GM23338 (cell line): ENCODE data around the gene FFAR2. TPM values are rescaled to one million over a fixed set of nuclear protein-coding genes. Genes with fewer than 3 reads are reported as not detected.

Source experiments
- ATAC-seq: fragments of 200-7000 bp; cut with Tn5 transposase; 3 replicates; pipeline ENCODE4 v1.9.1; 2020
- DNase-seq: peaks from one replicate; pipeline ENCODE4 v3.0.0-alpha.2; 2015; ENCODE audit warnings: low spot score
- H2AFZ ChIP-seq: fragments of 200-600 bp; sonication (generic); 2 replicates; pipeline ENCODE4 v1.8.0; 2016; ENCODE audit warnings: antibody characterized with exemption, mild to moderate bottlenecking, moderate library complexity
- H3F3A ChIP-seq: fragments of 200-600 bp; sonication (generic); replicated peaks from 2 replicates; pipeline ENCODE4 v1.8.0; 2017; ENCODE audit warnings: antibody characterized with exemption, mixed run types, low read depth
- H3K27ac ChIP-seq: fragments of 200-600 bp; sonication (generic); 2 replicates; pipeline ENCODE4 v1.6.1; 2016; ENCODE audit warnings: low read depth
- H3K27me3 ChIP-seq: fragments of 200-600 bp; sonication (generic); 2 replicates; pipeline ENCODE4 v1.8.0; 2016; ENCODE audit warnings: mild to moderate bottlenecking, mixed run types, moderate library complexity; ENCODE audit not compliant: insufficient read depth
- H3K36me3 ChIP-seq: fragments of 200-600 bp; sonication (generic); 2 replicates; pipeline ENCODE4 v1.8.0; 2016; ENCODE audit warnings: mild to moderate bottlenecking; ENCODE audit not compliant: insufficient read depth
- H3K4me1 ChIP-seq: fragments of 200-600 bp; sonication (generic); 2 replicates; pipeline ENCODE4 v1.8.0; 2016; ENCODE audit warnings: mild to moderate bottlenecking, moderate library complexity; ENCODE audit not compliant: insufficient read depth
- H3K4me2 ChIP-seq: fragments of 200-600 bp; sonication (generic); 2 replicates; pipeline ENCODE4 v1.7.1; 2017; ENCODE audit warnings: mixed run types
- H3K4me3 ChIP-seq: fragments of 200-600 bp; sonication (generic); 2 replicates; pipeline ENCODE4 v1.6.1; 2016; ENCODE audit warnings: mixed run types
- H3K79me2 ChIP-seq: fragments of 200-600 bp; sonication (generic); replicated peaks from 2 replicates; pipeline ENCODE4 v1.8.0; 2017; ENCODE audit warnings: mild to moderate bottlenecking; ENCODE audit not compliant: insufficient read depth
- H3K9me2 ChIP-seq: fragments of 200-600 bp; sonication (generic); 2 replicates; pipeline ENCODE4 v1.8.0; 2017; ENCODE audit not compliant: insufficient read depth
- H4K20me1 ChIP-seq: fragments of 200-600 bp; sonication (generic); replicated peaks from 2 replicates; pipeline ENCODE4 v1.8.0; 2017; ENCODE audit warnings: mild to moderate bottlenecking; ENCODE audit not compliant: insufficient read depth
- H3K27ac Mint-ChIP-seq: 2 replicates; pipeline ENCODE4 v1.8.0; 2020; ENCODE audit warnings: inconsistent platforms, mild to moderate bottlenecking, moderate library complexity, mixed read lengths
- H3K27me3 Mint-ChIP-seq: 3 replicates; pipeline ENCODE4 v1.8.0; 2022; ENCODE audit warnings: low read depth, mild to moderate bottlenecking, moderate library complexity, mixed read lengths, inconsistent platforms; ENCODE audit not compliant: insufficient read depth, poor library complexity
- H3K36me3 Mint-ChIP-seq: 3 replicates; pipeline ENCODE4 v1.8.0; 2021; ENCODE audit warnings: low read depth, mild to moderate bottlenecking, inconsistent platforms, moderate library complexity, mixed read lengths
- H3K4me1 Mint-ChIP-seq: 3 replicates; pipeline ENCODE4 v1.8.0; 2020; ENCODE audit warnings: mild to moderate bottlenecking, inconsistent platforms, mixed read lengths
- H3K4me3 Mint-ChIP-seq: 3 replicates; pipeline ENCODE4 v1.8.0; 2021; ENCODE audit warnings: moderate library complexity, mild to moderate bottlenecking, inconsistent platforms, mixed read lengths
- H3K9me3 Mint-ChIP-seq: 3 replicates; pipeline ENCODE4 v1.8.0; 2020; ENCODE audit warnings: moderate library complexity, mild to moderate bottlenecking, inconsistent platforms, mixed read lengths
- CREB1 ChIP-seq: fragments of 250-450 bp; sonication (Bioruptor Pico); IDR thresholded peaks from 2 replicates; pipeline ENCODE4 v1.5.0; 2020; ENCODE audit warnings: low read depth, mild to moderate bottlenecking, moderate library complexity
- CTCF ChIP-seq, 2 experiments: fragments of 200-600 bp in 1 of 2; sonication (generic) in 1 of 2; conservative IDR thresholded peaks; 2 replicates each; pipeline versions ENCODE4 v1.5.1 to v1.6.1; 2016 to 2017; ENCODE audit warnings: antibody characterized with exemption in 2 of 2, low read depth in 2 of 2, mild to moderate bottlenecking in 2 of 2, moderate library complexity in 1 of 2
- ETS1 ChIP-seq: IDR thresholded peaks from 2 replicates; pipeline ENCODE4 v1.6.1; 2016; ENCODE audit warnings: antibody characterized with exemption
- EZH2 ChIP-seq: fragments of 200-600 bp; sonication (generic); IDR thresholded peaks from one replicate; pipeline ENCODE4 v1.8.0; 2017; ENCODE audit warnings: antibody characterized with exemption, mild to moderate bottlenecking, low read depth; ENCODE audit not compliant: unreplicated experiment
- EZH2phosphoT487 ChIP-seq: fragments of 200-600 bp; sonication (generic); IDR thresholded peaks from one replicate; pipeline ENCODE4 v1.8.1; 2018; ENCODE audit warnings: antibody characterized with exemption; ENCODE audit not compliant: unreplicated experiment
- JUNB ChIP-seq: IDR thresholded peaks from one replicate; pipeline ENCODE4 v1.6.1; 2016; ENCODE audit warnings: antibody characterized with exemption; ENCODE audit not compliant: unreplicated experiment
- NANOG ChIP-seq: IDR thresholded peaks from 2 replicates; pipeline ENCODE4 v1.6.1; 2016; ENCODE audit warnings: antibody characterized with exemption, borderline replicate concordance
- POLR2AphosphoS5 ChIP-seq: IDR thresholded peaks from 2 replicates; pipeline ENCODE4 v1.6.1; 2016; ENCODE audit warnings: antibody characterized with exemption, low read depth
- REST ChIP-seq: IDR thresholded peaks from one replicate; pipeline ENCODE4 v1.6.1; 2018; ENCODE audit warnings: antibody characterized with exemption; ENCODE audit not compliant: unreplicated experiment
- STAT1 ChIP-seq: IDR thresholded peaks from one replicate; pipeline ENCODE4 v1.6.1; 2016; ENCODE audit warnings: antibody characterized with exemption; ENCODE audit not compliant: unreplicated experiment
- ZNF114 ChIP-seq: fragments of 250-450 bp; sonication (Bioruptor Pico); IDR thresholded peaks from 2 replicates; pipeline ENCODE4 v1.5.0; 2020; ENCODE audit warnings: mild to moderate bottlenecking, moderate library complexity
- ZNF331 ChIP-seq: fragments of 250-450 bp; sonication (Bioruptor Pico); IDR thresholded peaks from 2 replicates; pipeline ENCODE4 v1.5.0; 2020; ENCODE audit warnings: low read depth, mild to moderate bottlenecking, moderate library complexity
- ZNF462 ChIP-seq: fragments of 250-450 bp; sonication (Bioruptor Pico); IDR thresholded peaks from 2 replicates; pipeline ENCODE4 v1.5.0; 2020; ENCODE audit warnings: mild to moderate bottlenecking, moderate library complexity
- polyA plus RNA-seq: library from polyadenylated mRNA; unstranded; fragments of >200 nt; fragmentation: Nextera tagmentation; extraction: Ambion mirVana; gene quantifications from 2 replicates; pipeline ENCODE4 v1.2.1, GENCODE V29; 2016
- total RNA-seq: library from RNA; depleted of rRNA; stranded (reverse); fragments of >200 nt; shearing (Covaris generic); gene quantifications from 2 replicates; pipeline ENCODE4 v1.2.3, GENCODE V29; 2014

FFAR2 gene
- total and polyA plus RNA-seq, 2 experiments from 2014 or later = not detected

GRCh38 chr19:35417713-35418534, 30.1 kb upstream of the FFAR2 start:
- Mint-ChIP-seq H3K36me3 (no peaks in the 10 kb centered on the region), H3K9me3 (no peaks in the 10 kb centered on the region; the same call in 2 of the 3 replicates), H3K4me3 (no peak overlapping the region), H3K27me3 (peaks cover 6% of the 10 kb centered on the region), H3K27ac (no peak overlapping the region), H3K4me1 (no peaks in the 10 kb centered on the region; the same call in 2 of the 3 replicates)
- no peak overlapping the region for H2AFZ ChIP-seq
- no peaks in the 10 kb centered on the region for H3F3A ChIP-seq
- no peak for DNase-seq
- no peaks in the 10 kb centered on the region for H4K20me1 ChIP-seq
- no peak overlapping the region for H3K27ac ChIP-seq
- H3K4me2 ChIP-seq = no peak overlapping the region
- H3K9me2 ChIP-seq = no peaks in the 10 kb centered on the region
- H3K36me3 ChIP-seq = no peaks in the 10 kb centered on the region
- no peaks in the 10 kb centered on the region for H3K4me1 ChIP-seq
- no peaks in the 10 kb centered on the region for H3K27me3 ChIP-seq
- no peak for ATAC-seq
- TF ChIP-seq POLR2AphosphoS5 = no peak
- no peak for TF ChIP-seq ETS1
- no peak for TF ChIP-seq JUNB
- no peak for TF ChIP-seq ZNF462 (CRISPR knock-in tag)
- TF ChIP-seq CTCF (conservative IDR thresholded peaks at IDR 0.05; ENCODE audit: low read depth in 2 of 2) = no peak
- no peak for TF ChIP-seq REST
- no peak for TF ChIP-seq ZNF331 (CRISPR knock-in tag)
- no peak for TF ChIP-seq ZNF114 (CRISPR knock-in tag)
- TF ChIP-seq EZH2phosphoT487 = no peak
- no peak for TF ChIP-seq CREB1 (CRISPR knock-in tag)
- no peak for TF ChIP-seq NANOG
- no peak for TF ChIP-seq STAT1
- no peak for TF ChIP-seq EZH2
- no peaks in the 10 kb centered on the region for H3K79me2 ChIP-seq
- no peak overlapping the region for H3K4me3 ChIP-seq
